HUES6 (cell line): ENCODE data around the gene THOC6.
"Not testable (repeated sequence)": the region's sequence is repeated elsewhere in the genome, so short reads cannot be mapped to it uniquely, and the experiment has no call there.

Experiments
- H3K27ac ChIP-seq: 2 replicates; pipeline ENCODE4 v1.7.0; 2013; ENCODE audit warnings: low read depth, mild to moderate bottlenecking, low read length, inconsistent platforms
- H3K27me3 ChIP-seq: 2 replicates; pipeline ENCODE4 v1.6.1; 2013; ENCODE audit warnings: low read length; ENCODE audit not compliant: control insufficient read depth, insufficient read depth
- H3K36me3 ChIP-seq: 2 replicates; pipeline ENCODE4 v1.6.1; 2013; ENCODE audit warnings: low read length; ENCODE audit not compliant: control insufficient read depth, insufficient read depth
- H3K4me1 ChIP-seq: 2 replicates; pipeline ENCODE4 v1.6.1; 2013; ENCODE audit warnings: low read length; ENCODE audit not compliant: control insufficient read depth, insufficient read depth
- H3K4me3 ChIP-seq: 2 replicates; pipeline ENCODE4 v1.5.1; 2013; ENCODE audit warnings: low read depth, low read length
- H3K9ac ChIP-seq: one replicate; pipeline ENCODE4 v1.6.1; 2013; ENCODE audit warnings: mild to moderate bottlenecking, low read length
- H3K9me3 ChIP-seq: 2 replicates; pipeline ENCODE4 v1.6.1; 2013; ENCODE audit warnings: low read depth, low read length; ENCODE audit not compliant: control insufficient read depth, insufficient read depth

THOC6 gene

DNA sequence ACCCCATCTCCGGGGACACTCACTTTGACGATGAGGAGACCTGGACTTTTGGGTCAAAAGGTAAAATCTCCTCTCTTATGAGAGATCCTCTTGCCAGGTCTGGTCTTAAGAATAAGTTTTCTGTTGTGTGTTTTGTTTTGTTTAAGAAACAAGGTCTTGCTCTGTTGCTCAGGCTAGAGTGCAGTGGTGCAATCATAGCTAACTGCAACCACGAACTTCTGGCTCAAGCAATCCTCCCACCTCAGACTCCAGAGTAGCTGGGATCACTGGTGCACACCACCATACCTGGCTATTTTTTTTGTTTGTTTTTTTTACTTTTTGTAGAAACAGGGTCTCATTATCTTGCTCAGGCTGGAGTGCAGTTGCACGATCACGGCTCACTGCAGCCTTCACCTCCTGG is 26.7 kb downstream of the THOC6 start:
- H3K9ac ChIP-seq: no peak overlapping the region
- peaks cover 46% of the 10 kb centered on the region for H3K27me3 ChIP-seq
- no peak overlapping the region for H3K27ac ChIP-seq
- no peaks in the 10 kb centered on the region for H3K9me3 ChIP-seq
- no peaks in the 10 kb centered on the region for H3K4me1 ChIP-seq
- H3K36me3 ChIP-seq: peaks cover 15% of the 10 kb centered on the region
- no peak overlapping the region for H3K4me3 ChIP-seq

DNA sequence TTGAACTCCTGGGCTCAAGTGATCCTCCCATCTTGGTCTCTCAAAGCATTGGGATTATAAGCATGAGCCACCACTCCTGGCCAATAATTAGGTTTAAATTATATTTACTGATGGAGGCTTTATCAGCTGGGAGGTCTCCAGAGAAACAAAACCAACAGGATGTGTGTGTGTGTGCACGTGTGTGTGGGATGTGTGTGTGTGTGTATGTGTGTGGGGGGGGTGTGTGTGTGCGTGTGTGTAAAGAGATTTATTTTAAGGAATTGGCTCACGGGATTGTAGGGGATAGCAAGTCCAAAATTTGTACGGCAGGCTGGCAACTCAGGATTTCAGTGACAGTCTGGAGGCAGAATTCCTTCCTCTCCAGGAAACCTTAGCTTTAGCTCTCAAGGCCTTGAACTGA is 27.2 kb downstream of the THOC6 start:
- Histone ChIP-seq H3K36me3 (peaks cover 15% of the 10 kb centered on the region), H3K27ac (no peak overlapping the region), H3K4me1 (no peaks in the 10 kb centered on the region)

DNA sequence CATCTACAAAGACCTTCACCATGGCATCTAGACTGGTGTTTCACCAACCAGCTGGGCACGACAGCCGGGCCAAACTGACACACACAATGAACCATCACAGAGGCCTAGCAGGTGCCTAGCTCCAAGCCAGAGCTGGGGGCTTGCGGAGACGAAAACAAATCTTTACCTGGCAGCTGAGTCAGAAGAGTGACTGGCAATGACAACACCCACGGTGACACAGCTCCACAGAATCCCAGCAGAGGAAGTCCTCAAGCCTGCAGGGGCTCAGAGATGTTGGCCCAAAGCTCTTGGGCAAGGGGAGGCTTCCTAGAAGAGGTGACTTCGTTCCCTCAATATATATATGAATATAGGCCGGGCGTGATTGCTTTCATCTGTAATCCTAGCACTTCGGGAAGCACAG is 27.7 kb downstream of the THOC6 start:
- H3K27me3 ChIP-seq: peaks cover 38% of the 10 kb centered on the region
- no peaks in the 10 kb centered on the region for H3K4me1 ChIP-seq
- no peak overlapping the region for H3K27ac ChIP-seq
- H3K9ac ChIP-seq: no peak overlapping the region
- H3K4me3 ChIP-seq: no peak overlapping the region
- H3K9me3 ChIP-seq: no peaks in the 10 kb centered on the region
- peaks cover 15% of the 10 kb centered on the region for H3K36me3 ChIP-seq

More for the DNA sequence above, 27.2 kb downstream of the THOC6 start:
- Histone ChIP-seq H3K9ac (no peak overlapping the region), H3K9me3 (no peaks in the 10 kb centered on the region), H3K27me3 (peaks cover 43% of the 10 kb centered on the region), H3K4me3 (no peak overlapping the region)

GRCh38 chr16:3052571-3053329 is 28.9 kb downstream of the THOC6 start:
- not testable (repeated sequence) for H3K9me3 ChIP-seq, H3K9ac ChIP-seq, H3K4me3 ChIP-seq, H3K27ac ChIP-seq, H3K4me1 ChIP-seq
- Histone ChIP-seq H3K36me3 (peaks cover 15% of the 10 kb centered on the region), H3K27me3 (peaks cover 30% of the 10 kb centered on the region)

GRCh38 chr16:3053330-3053710 is 29.5 kb downstream of the THOC6 start:
- H3K9ac ChIP-seq, H3K4me3 ChIP-seq, H3K9me3 ChIP-seq, H3K4me1 ChIP-seq, H3K27ac ChIP-seq: not testable (repeated sequence)
- H3K36me3 ChIP-seq: peaks cover 15% of the 10 kb centered on the region
- peaks cover 28% of the 10 kb centered on the region for H3K27me3 ChIP-seq

DNA sequence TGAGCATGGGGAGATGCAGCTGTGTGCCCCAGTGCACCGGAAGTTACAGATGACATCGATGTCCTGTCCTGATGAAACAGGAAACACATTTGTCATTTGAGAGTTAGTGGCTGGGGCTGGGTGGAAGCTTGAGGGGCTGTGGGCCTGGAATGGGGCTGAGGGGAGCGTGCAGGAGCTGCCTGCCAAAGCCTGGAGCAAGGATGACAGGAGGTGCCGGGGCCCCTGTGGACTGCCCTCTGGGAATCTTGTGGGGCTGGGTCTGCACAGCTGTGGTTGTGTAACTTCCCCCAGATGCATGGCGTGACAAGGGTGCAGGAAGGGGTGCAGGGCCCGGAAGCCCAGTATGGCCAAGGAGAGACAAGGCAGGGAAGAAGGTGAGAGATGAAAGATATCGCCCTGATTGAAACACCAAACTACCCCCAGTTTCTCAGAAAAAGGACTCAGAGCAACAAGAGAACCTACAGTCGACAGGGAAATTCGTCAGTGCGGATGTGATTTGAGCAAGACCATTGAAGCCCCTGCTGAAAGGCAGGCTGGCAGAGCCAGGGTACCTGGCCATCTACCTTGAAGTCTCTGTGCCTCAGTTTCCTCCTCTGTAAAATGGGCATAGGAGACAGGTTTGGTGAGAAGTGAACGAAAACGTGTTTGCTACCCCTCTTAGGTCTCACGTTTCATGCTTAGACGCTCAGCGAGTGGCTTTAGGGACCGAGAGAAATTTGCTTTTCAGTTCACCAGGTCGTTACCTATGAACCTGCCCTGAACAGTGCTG is 31.3 kb downstream of the THOC6 start:
- Histone ChIP-seq H3K27me3 (peaks cover 12% of the 10 kb centered on the region), H3K9me3 (no peaks in the 10 kb centered on the region), H3K27ac (no peak overlapping the region), H3K36me3 (peaks cover 15% of the 10 kb centered on the region), H3K4me3 (no peak overlapping the region), H3K9ac (no peak overlapping the region), H3K4me1 (peaks cover 6% of the 10 kb centered on the region)

DNA sequence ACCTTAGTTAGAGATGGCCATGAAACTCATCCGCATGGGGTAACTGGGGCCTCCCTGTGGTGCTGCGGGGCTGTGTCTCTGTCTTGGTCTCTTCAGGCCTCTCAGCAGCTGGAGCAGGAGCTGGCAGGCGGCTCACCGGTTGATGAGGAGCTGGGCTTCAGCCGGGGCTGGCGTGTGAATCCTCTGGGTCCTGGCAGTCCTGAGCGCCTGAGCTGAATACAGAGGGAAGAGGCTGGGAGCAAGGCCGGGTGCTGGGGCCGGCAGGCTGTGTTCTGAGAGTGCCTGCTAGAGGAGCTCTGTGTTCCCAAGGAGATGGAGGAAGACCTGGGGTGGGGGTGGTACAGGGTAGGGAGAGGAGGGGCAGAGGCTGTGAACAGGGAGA is 31.9 kb downstream of the THOC6 start:
- not testable (repeated sequence) for H3K4me1 ChIP-seq, H3K9ac ChIP-seq, H3K4me3 ChIP-seq, H3K27me3 ChIP-seq, H3K9me3 ChIP-seq, H3K27ac ChIP-seq
- peaks cover 15% of the 10 kb centered on the region for H3K36me3 ChIP-seq

- H3K9me3 ChIP-seq: no peaks in the 10 kb centered on the region
- peaks cover 8% of the 10 kb centered on the region for H3K27me3 ChIP-seq
- H3K4me1 ChIP-seq: peaks cover 6% of the 10 kb centered on the region
- no peak overlapping the region for H3K4me3 ChIP-seq
- H3K9ac ChIP-seq: no peak overlapping the region
- no peak overlapping the region for H3K27ac ChIP-seq
- peaks cover 15% of the 10 kb centered on the region for H3K36me3 ChIP-seq
Observed at GRCh38 chr16:3056336-3057180, 32.7 kb downstream of the THOC6 start.

DNA sequence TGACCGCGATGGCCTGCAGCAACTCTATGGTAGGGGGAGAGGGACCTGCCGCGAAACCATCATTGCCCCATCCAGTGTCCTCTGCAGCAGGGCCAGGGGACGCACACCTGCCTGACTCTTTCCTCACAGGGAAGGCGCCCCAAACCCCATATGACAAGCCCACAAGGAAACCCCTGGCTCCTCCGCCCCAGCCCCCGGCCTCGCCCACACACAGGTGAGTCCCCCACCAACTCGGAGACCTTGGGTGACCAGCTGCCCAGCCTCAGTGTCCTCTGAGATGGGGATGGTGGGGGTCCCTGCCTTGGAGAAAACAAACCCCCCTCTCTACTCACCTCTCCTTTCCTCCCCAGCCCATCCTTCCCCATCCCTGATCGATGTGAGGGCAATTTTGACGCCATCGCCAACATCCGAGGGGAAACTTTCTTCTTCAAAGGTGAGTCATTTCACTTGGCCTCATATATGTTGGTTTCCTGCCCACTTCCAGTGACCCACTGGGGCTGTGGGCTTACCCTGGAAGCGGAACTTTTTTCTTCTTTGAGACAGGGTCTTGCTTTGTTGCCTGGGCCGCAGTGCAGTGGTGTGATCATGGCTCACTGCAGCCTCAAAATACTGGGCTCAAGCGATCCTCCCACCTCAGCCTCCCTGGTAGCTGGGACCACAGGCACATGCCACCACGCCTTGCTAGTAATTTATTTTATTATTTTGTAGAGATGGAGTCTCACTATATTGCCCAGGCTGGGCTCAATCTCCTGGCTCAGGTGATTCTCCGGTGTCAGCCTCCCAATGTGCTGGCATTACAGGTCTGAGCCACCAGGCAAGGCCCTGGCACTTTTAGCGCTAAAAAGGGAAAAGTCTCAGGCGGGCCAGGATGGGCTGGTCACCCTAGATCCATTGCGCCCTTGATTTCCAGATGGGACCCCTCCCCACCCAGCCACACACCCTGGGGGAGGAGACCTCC is 33.6 kb downstream of the THOC6 start:
- Histone ChIP-seq H3K36me3 (peaks cover 15% of the 10 kb centered on the region), H3K4me3 (peak overlapping the region; percentile 92), H3K27me3 (peaks cover 8% of the 10 kb centered on the region), H3K9me3 (no peaks in the 10 kb centered on the region), H3K27ac (no peak overlapping the region), H3K9ac (no peak overlapping the region), H3K4me1 (peaks cover 6% of the 10 kb centered on the region)
